Measurements from ENCODE around the gene PDLIM7.

The PDLIM7 gene

GRCh38 chr5:177492841-177493240 lies 4.6 kb downstream of the PDLIM7 start:
- Histone ChIP-seq H3K9me3 (ENCODE audit: control insufficient read depth in 5 of 5, low read length in 5 of 5) (no peaks in the 10 kb centered on the region), H3K9ac (ENCODE audit: low read length in 5 of 5) (no peak overlapping the region), H3K4me3 (ENCODE audit: low read depth in 1 of 5, low read length in 5 of 5) (no peak overlapping the region), H3K27ac (ENCODE audit: low read depth, low read length) (no peak overlapping the region), H3K27me3 (ENCODE audit: control insufficient read depth in 5 of 5, insufficient read depth in 4 of 5, low read length in 5 of 5) (no peaks in the 10 kb centered on the region), H3K4me1 (ENCODE audit: control insufficient read depth in 5 of 5, insufficient read depth in 5 of 5, low read length in 5 of 5) (peaks cover 0 to 42% (median 37%) of the 10 kb centered on the region in 5 donors), H3K36me3 (ENCODE audit: control insufficient read depth in 5 of 5, insufficient read depth in 5 of 5, low read length in 5 of 5) (peaks cover 0 to 48% (median 35%) of the 10 kb centered on the region in 5 donors)

- H3K27me3 ChIP-seq (ENCODE audit: control insufficient read depth in 5 of 5, insufficient read depth in 4 of 5, low read length in 5 of 5): no peaks in the 10 kb centered on the region
- H3K4me1 ChIP-seq (ENCODE audit: control insufficient read depth in 5 of 5, insufficient read depth in 5 of 5, low read length in 5 of 5): peaks cover 0 to 40% (median 34%) of the 10 kb centered on the region in 5 donors
- peaks cover 0 to 55% (median 42%) of the 10 kb centered on the region in 5 donors for H3K36me3 ChIP-seq (ENCODE audit: control insufficient read depth in 5 of 5, insufficient read depth in 5 of 5, low read length in 5 of 5)
- H3K4me3 ChIP-seq (ENCODE audit: low read depth in 1 of 5, low read length in 5 of 5): no peak overlapping the region
- H3K9ac ChIP-seq (ENCODE audit: low read length in 5 of 5): no peak overlapping the region
- no peak overlapping the region for H3K27ac ChIP-seq (ENCODE audit: low read depth, low read length)
- H3K9me3 ChIP-seq (ENCODE audit: control insufficient read depth in 5 of 5, low read length in 5 of 5): no peaks in the 10 kb centered on the region
Observed at GRCh38 chr5:177491983-177492746, 5.2 kb downstream of the PDLIM7 start.

- Histone ChIP-seq H3K4me1 (ENCODE audit: control insufficient read depth in 5 of 5, insufficient read depth in 5 of 5, low read length in 5 of 5) (peaks cover 0 to 34% (median 28%) of the 10 kb centered on the region in 5 donors), H3K9me3 (ENCODE audit: control insufficient read depth in 5 of 5, low read length in 5 of 5) (no peaks in the 10 kb centered on the region), H3K4me3 (ENCODE audit: low read depth in 1 of 5, low read length in 5 of 5) (no peak overlapping the region), H3K27me3 (ENCODE audit: control insufficient read depth in 5 of 5, insufficient read depth in 4 of 5, low read length in 5 of 5) (no peaks in the 10 kb centered on the region), H3K27ac (ENCODE audit: low read depth, low read length) (no peak overlapping the region), H3K9ac (ENCODE audit: low read length in 5 of 5) (no peak overlapping the region), H3K36me3 (ENCODE audit: control insufficient read depth in 5 of 5, insufficient read depth in 5 of 5, low read length in 5 of 5) (peaks cover 0 to 57% (median 44%) of the 10 kb centered on the region in 5 donors)
Observed at GRCh38 chr5:177491429-177491945, 5.9 kb downstream of the PDLIM7 start.

GRCh38 chr5:177490992-177491391 lies 6.4 kb downstream of the PDLIM7 start:
- Histone ChIP-seq H3K36me3 (ENCODE audit: control insufficient read depth in 5 of 5, insufficient read depth in 5 of 5, low read length in 5 of 5) (peaks cover 0 to 57% (median 48%) of the 10 kb centered on the region in 5 donors), H3K27ac (ENCODE audit: low read depth, low read length) (no peak overlapping the region), H3K9ac (ENCODE audit: low read length in 5 of 5) (no peak overlapping the region), H3K4me1 (ENCODE audit: control insufficient read depth in 5 of 5, insufficient read depth in 5 of 5, low read length in 5 of 5) (peaks cover 0 to 29% (median 23%) of the 10 kb centered on the region in 5 donors), H3K4me3 (ENCODE audit: low read depth in 1 of 5, low read length in 5 of 5) (no peak overlapping the region), H3K9me3 (ENCODE audit: control insufficient read depth in 5 of 5, low read length in 5 of 5) (no peaks in the 10 kb centered on the region), H3K27me3 (ENCODE audit: control insufficient read depth in 5 of 5, insufficient read depth in 4 of 5, low read length in 5 of 5) (no peaks in the 10 kb centered on the region)

GRCh38 chr5:177490311-177490991 lies 7.0 kb downstream of the PDLIM7 start:
- Histone ChIP-seq H3K27me3 (ENCODE audit: control insufficient read depth in 5 of 5, insufficient read depth in 4 of 5, low read length in 5 of 5) (no peaks in the 10 kb centered on the region), H3K9me3 (ENCODE audit: control insufficient read depth in 5 of 5, low read length in 5 of 5) (no peaks in the 10 kb centered on the region), H3K27ac (ENCODE audit: low read depth, low read length) (no peak overlapping the region), H3K4me3 (ENCODE audit: low read depth in 1 of 5, low read length in 5 of 5) (no peak overlapping the region), H3K9ac (ENCODE audit: low read length in 5 of 5) (no peak overlapping the region), H3K36me3 (ENCODE audit: control insufficient read depth in 5 of 5, insufficient read depth in 5 of 5, low read length in 5 of 5) (peaks cover 0 to 58% (median 51%) of the 10 kb centered on the region in 5 donors), H3K4me1 (ENCODE audit: control insufficient read depth in 5 of 5, insufficient read depth in 5 of 5, low read length in 5 of 5) (peaks cover 0 to 24% (median 18%) of the 10 kb centered on the region in 5 donors)

- peaks cover 0 to 70% (median 58%) of the 10 kb centered on the region in 5 donors for H3K36me3 ChIP-seq (ENCODE audit: control insufficient read depth in 5 of 5, insufficient read depth in 5 of 5, low read length in 5 of 5)
- peaks cover 0 to 11% (median 5%) of the 10 kb centered on the region in 5 donors for H3K4me1 ChIP-seq (ENCODE audit: control insufficient read depth in 5 of 5, insufficient read depth in 5 of 5, low read length in 5 of 5)
- H3K27me3 ChIP-seq (ENCODE audit: control insufficient read depth in 5 of 5, insufficient read depth in 4 of 5, low read length in 5 of 5): no peaks in the 10 kb centered on the region
- no peaks in the 10 kb centered on the region for H3K9me3 ChIP-seq (ENCODE audit: control insufficient read depth in 5 of 5, low read length in 5 of 5)
- H3K27ac ChIP-seq (ENCODE audit: low read depth, low read length): no peak overlapping the region
- no peak overlapping the region for H3K4me3 ChIP-seq (ENCODE audit: low read depth in 1 of 5, low read length in 5 of 5)
- H3K9ac ChIP-seq (ENCODE audit: low read length in 5 of 5): no peak overlapping the region
Observed at GRCh38 chr5:177489119-177489716, 8.2 kb downstream of the PDLIM7 start.

- H3K9ac ChIP-seq (ENCODE audit: low read length in 5 of 5): no peak overlapping the region
- peaks cover 0 to 82% (median 68%) of the 10 kb centered on the region in 5 donors for H3K36me3 ChIP-seq (ENCODE audit: control insufficient read depth in 5 of 5, insufficient read depth in 5 of 5, low read length in 5 of 5)
- H3K4me3 ChIP-seq (ENCODE audit: low read depth in 1 of 5, low read length in 5 of 5): no peak overlapping the region
- no peak overlapping the region for H3K27ac ChIP-seq (ENCODE audit: low read depth, low read length)
- no peaks in the 10 kb centered on the region for H3K27me3 ChIP-seq (ENCODE audit: control insufficient read depth in 5 of 5, insufficient read depth in 4 of 5, low read length in 5 of 5)
- H3K4me1 ChIP-seq (ENCODE audit: control insufficient read depth in 5 of 5, insufficient read depth in 5 of 5, low read length in 5 of 5): peaks cover 0 to 7% (median 0%) of the 10 kb centered on the region in 5 donors
- H3K9me3 ChIP-seq (ENCODE audit: control insufficient read depth in 5 of 5, low read length in 5 of 5): no peaks in the 10 kb centered on the region
Observed at GRCh38 chr5:177487975-177488374, 9.4 kb downstream of the PDLIM7 start.

GRCh38 chr5:177487144-177487543 lies 10.3 kb downstream of the PDLIM7 start:
- Histone ChIP-seq H3K9me3 (ENCODE audit: control insufficient read depth in 5 of 5, low read length in 5 of 5) (no peaks in the 10 kb centered on the region), H3K4me1 (ENCODE audit: control insufficient read depth in 5 of 5, insufficient read depth in 5 of 5, low read length in 5 of 5) (peaks cover 0 to 7% (median 0%) of the 10 kb centered on the region in 5 donors), H3K9ac (ENCODE audit: low read length in 5 of 5) (no peak overlapping the region), H3K36me3 (ENCODE audit: control insufficient read depth in 5 of 5, insufficient read depth in 5 of 5, low read length in 5 of 5) (peaks cover 0 to 75% (median 62%) of the 10 kb centered on the region in 5 donors), H3K4me3 (ENCODE audit: low read depth in 1 of 5, low read length in 5 of 5) (no peak overlapping the region), H3K27ac (ENCODE audit: low read depth, low read length) (no peak overlapping the region), H3K27me3 (ENCODE audit: control insufficient read depth in 5 of 5, insufficient read depth in 4 of 5, low read length in 5 of 5) (no peaks in the 10 kb centered on the region)

- Histone ChIP-seq H3K27ac (ENCODE audit: low read depth, low read length) (no peak overlapping the region), H3K4me3 (ENCODE audit: low read depth in 1 of 5, low read length in 5 of 5) (no peak overlapping the region), H3K9ac (ENCODE audit: low read length in 5 of 5) (no peak overlapping the region), H3K9me3 (ENCODE audit: control insufficient read depth in 5 of 5, low read length in 5 of 5) (no peaks in the 10 kb centered on the region), H3K27me3 (ENCODE audit: control insufficient read depth in 5 of 5, insufficient read depth in 4 of 5, low read length in 5 of 5) (no peaks in the 10 kb centered on the region), H3K36me3 (ENCODE audit: control insufficient read depth in 5 of 5, insufficient read depth in 5 of 5, low read length in 5 of 5) (peaks cover 0 to 73% (median 63%) of the 10 kb centered on the region in 5 donors), H3K4me1 (ENCODE audit: control insufficient read depth in 5 of 5, insufficient read depth in 5 of 5, low read length in 5 of 5) (peaks cover 0 to 7% (median 0%) of the 10 kb centered on the region in 5 donors)
Observed at GRCh38 chr5:177486256-177486655, 11.1 kb downstream of the PDLIM7 start.
